Muscle of leg (tissue), 11 donors: ENCODE data around the gene MTF1. TPM values are rescaled to one million over a fixed set of nuclear protein-coding genes. Genes with fewer than 3 reads are reported as not detected.

ENCODE experiments used
- DNase-seq: peaks from one replicate; pipeline ENCODE4 v3.0.0; 2013
- H3K27ac ChIP-seq: one replicate; pipeline ENCODE4 v1.5.1; 2013; ENCODE audit warnings: mild to moderate bottlenecking, low read length, control low read depth
- H3K27me3 ChIP-seq: one replicate; pipeline ENCODE4 v1.6.1; 2013; ENCODE audit warnings: low read length; ENCODE audit not compliant: control insufficient read depth, insufficient read depth
- H3K36me3 ChIP-seq: one replicate; pipeline ENCODE4 v1.6.1; 2013; ENCODE audit warnings: low read length; ENCODE audit not compliant: control insufficient read depth, insufficient read depth
- H3K4me1 ChIP-seq: one replicate; pipeline ENCODE4 v1.6.1; 2013; ENCODE audit warnings: low read length; ENCODE audit not compliant: control insufficient read depth, insufficient read depth
- H3K4me3 ChIP-seq: one replicate; pipeline ENCODE4 v1.5.1; 2013; ENCODE audit warnings: low read length, control low read depth
- H3K9me3 ChIP-seq: replicated peaks from 2 replicates; pipeline ENCODE4 v1.6.1; 2013; ENCODE audit warnings: low read depth, low read length; ENCODE audit not compliant: control insufficient read depth
- WGBS: methylation state at CpG from one replicate; pipeline ENCODE4 v1.1.5; 2013; ENCODE audit warnings: missing lambda C conversion rate; ENCODE audit not compliant: insufficient coverage; 5-methylcytosine and 5-hydroxymethylcytosine counted together
- polyA plus RNA-seq, 8 donors: library from polyadenylated mRNA; unstranded; fragments of 120-200 nt; gene quantifications; one replicate each; pipeline versions ENCODE4 v1.2.1 to v1.2.3, GENCODE V29; 2013; ENCODE audit warnings: inconsistent platforms in 1 of 8, low replicate concordance in 1 of 8; ENCODE audit not compliant: insufficient read length in 8 of 8, insufficient read depth in 1 of 8
- total RNA-seq: library from RNA; stranded (reverse); fragments of 120-200 nt; gene quantifications from one replicate; pipeline ENCODE4 v1.2.4, GENCODE V29; 2013

MTF1 gene
- total and polyA plus RNA-seq, 9 donors, result 2.4 to 6.4 (median 5.1) TPM

GRCh38 chr1:37840711-37841110 lies 18.7 kb downstream of the MTF1 start:
- H3K9me3 ChIP-seq, result no peaks in the 10 kb centered on the region
- no peak overlapping the region for H3K4me3 ChIP-seq
- H3K4me1 ChIP-seq, result no peaks in the 10 kb centered on the region
- no peak for DNase-seq
- peaks cover 33% of the 10 kb centered on the region for H3K36me3 ChIP-seq
- no CpG with 5 or more reads among the region's 1 CpG for WGBS
- no peaks in the 10 kb centered on the region for H3K27me3 ChIP-seq
- H3K27ac ChIP-seq, result no peak overlapping the region

DNA sequence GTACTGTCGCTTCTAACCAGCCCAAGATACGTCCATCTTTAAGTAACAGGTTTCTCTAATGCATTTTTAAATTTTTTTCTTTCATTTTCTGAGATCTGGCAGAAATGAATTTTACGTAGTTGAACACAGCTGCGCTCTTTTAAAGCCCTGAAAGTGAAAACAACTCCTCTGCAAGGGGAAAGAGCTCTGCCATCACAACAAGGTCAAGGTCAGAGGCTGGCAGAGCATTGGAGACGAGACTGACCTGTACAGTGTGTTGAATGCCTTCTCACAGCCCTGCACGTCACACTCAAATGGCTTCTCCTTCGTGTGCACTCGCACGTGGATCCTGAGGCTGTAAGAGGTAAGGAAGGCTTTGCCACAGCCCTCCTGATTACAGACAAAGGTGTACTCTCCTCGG lies 19.7 kb downstream of the MTF1 start:
- no peak overlapping the region for H3K4me3 ChIP-seq
- H3K9me3 ChIP-seq, result no peaks in the 10 kb centered on the region
- 97% methylated on average over 8 of the region's 10 CpGs for WGBS
- no peak for DNase-seq
- no peaks in the 10 kb centered on the region for H3K27me3 ChIP-seq
- H3K36me3 ChIP-seq, result peaks cover 42% of the 10 kb centered on the region
- H3K27ac ChIP-seq, result no peak overlapping the region
- H3K4me1 ChIP-seq, result no peaks in the 10 kb centered on the region

- no peak for DNase-seq
- Histone ChIP-seq H3K9me3 (no peaks in the 10 kb centered on the region), H3K36me3 (peaks cover 57% of the 10 kb centered on the region), H3K27me3 (no peaks in the 10 kb centered on the region), H3K27ac (no peak overlapping the region), H3K4me3 (no peak overlapping the region), H3K4me1 (no peaks in the 10 kb centered on the region)
- no CpG with 5 or more reads among the region's 3 CpGs for WGBS
Observed at GRCh38 chr1:37836788-37837187, 22.6 kb downstream of the MTF1 start.

DNA sequence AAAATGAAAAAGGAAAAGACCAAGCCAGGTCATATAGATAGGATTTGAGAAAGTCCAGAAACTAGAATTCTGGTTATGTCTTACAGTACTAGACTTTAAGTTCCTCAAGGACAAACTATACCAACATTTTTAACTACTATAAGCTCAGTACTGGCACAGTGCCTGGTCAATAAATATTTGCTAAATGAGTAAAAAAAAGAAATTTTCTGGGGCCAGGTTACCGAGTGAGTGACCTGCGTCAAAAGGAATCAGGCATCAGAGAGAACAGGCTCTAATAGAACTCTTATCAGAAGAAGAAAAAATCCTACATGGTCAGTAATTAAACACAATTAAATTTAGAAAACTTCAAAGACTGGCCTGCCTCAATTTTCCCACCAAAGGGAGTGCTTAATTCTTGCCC lies 27.6 kb downstream of the MTF1 start:
- Histone ChIP-seq H3K9me3 (no peaks in the 10 kb centered on the region), H3K4me1 (no peaks in the 10 kb centered on the region), H3K36me3 (peaks cover 47% of the 10 kb centered on the region), H3K27me3 (no peaks in the 10 kb centered on the region), H3K27ac (no peak overlapping the region), H3K4me3 (no peak overlapping the region)
- no CpG with 5 or more reads among the region's 2 CpGs for WGBS
- no peak for DNase-seq

GRCh38 chr1:37831109-37831508 lies 28.3 kb downstream of the MTF1 start:
- WGBS, result no CpG with 5 or more reads among the region's 4 CpGs
- peaks cover 51% of the 10 kb centered on the region for H3K36me3 ChIP-seq
- no peak overlapping the region for H3K27ac ChIP-seq
- H3K4me1 ChIP-seq, result no peaks in the 10 kb centered on the region
- no peaks in the 10 kb centered on the region for H3K9me3 ChIP-seq
- no peak overlapping the region for H3K4me3 ChIP-seq
- no peaks in the 10 kb centered on the region for H3K27me3 ChIP-seq
- DNase-seq, result no peak

- Histone ChIP-seq H3K4me3 (no peak overlapping the region), H3K9me3 (no peaks in the 10 kb centered on the region), H3K27me3 (no peaks in the 10 kb centered on the region), H3K27ac (no peak overlapping the region), H3K36me3 (peaks cover 32% of the 10 kb centered on the region), H3K4me1 (no peaks in the 10 kb centered on the region)
- no peak for DNase-seq
- 78% methylated on average over 1 of the region's 12 CpGs for WGBS
Observed at GRCh38 chr1:37828410-37829074, 30.9 kb downstream of the MTF1 start.

DNA sequence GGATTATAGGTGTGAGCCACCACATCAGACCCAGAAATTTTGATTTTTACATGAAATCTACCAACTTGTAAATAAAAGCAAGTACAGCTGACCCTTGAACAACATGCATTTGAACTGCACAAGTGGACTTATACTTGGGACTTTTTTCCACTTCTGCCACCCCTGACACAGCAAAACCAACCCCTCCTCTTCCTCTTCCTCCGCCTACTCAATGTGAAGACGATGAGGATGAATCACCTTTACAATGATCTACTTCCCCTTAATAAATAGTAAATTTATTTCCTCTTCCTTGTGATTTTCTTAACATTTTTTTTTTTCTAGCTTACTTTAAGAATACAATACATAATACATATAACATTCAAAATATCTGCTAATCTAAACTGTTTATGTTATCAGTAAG lies 33.9 kb downstream of the MTF1 start:
- WGBS, result 92% methylated on average over 2 of the region's 2 CpGs
- no peak for DNase-seq
- Histone ChIP-seq H3K4me1 (no peaks in the 10 kb centered on the region), H3K27ac (no peak overlapping the region), H3K36me3 (peaks cover 30% of the 10 kb centered on the region), H3K4me3 (no peak overlapping the region), H3K27me3 (no peaks in the 10 kb centered on the region), H3K9me3 (no peaks in the 10 kb centered on the region)

DNA sequence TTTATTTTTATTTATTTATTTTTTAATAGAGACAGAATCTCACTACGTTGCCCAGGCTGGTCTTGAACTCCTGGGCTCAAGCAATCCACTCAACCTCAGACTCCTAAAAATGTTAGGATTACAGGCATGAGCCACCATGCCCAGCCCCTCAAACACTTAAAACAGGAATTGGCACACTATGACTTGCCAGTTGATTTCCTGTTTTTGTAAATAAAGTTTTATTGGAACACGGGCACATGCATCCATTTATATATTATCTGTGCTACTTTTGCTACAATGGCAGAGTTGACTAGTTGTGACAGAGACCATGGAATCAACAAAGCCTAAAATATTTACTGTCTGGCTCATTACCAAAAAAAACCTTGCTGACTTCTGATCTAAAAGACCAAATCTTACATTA lies 35.4 kb downstream of the MTF1 start:
- H3K27ac ChIP-seq, result no peak overlapping the region
- peaks cover 31% of the 10 kb centered on the region for H3K36me3 ChIP-seq
- no peaks in the 10 kb centered on the region for H3K27me3 ChIP-seq
- no peak for DNase-seq
- H3K4me3 ChIP-seq, result no peak overlapping the region
- H3K9me3 ChIP-seq, result no peaks in the 10 kb centered on the region
- no CpG with 5 or more reads among the region's 2 CpGs for WGBS
- H3K4me1 ChIP-seq, result no peaks in the 10 kb centered on the region

DNA sequence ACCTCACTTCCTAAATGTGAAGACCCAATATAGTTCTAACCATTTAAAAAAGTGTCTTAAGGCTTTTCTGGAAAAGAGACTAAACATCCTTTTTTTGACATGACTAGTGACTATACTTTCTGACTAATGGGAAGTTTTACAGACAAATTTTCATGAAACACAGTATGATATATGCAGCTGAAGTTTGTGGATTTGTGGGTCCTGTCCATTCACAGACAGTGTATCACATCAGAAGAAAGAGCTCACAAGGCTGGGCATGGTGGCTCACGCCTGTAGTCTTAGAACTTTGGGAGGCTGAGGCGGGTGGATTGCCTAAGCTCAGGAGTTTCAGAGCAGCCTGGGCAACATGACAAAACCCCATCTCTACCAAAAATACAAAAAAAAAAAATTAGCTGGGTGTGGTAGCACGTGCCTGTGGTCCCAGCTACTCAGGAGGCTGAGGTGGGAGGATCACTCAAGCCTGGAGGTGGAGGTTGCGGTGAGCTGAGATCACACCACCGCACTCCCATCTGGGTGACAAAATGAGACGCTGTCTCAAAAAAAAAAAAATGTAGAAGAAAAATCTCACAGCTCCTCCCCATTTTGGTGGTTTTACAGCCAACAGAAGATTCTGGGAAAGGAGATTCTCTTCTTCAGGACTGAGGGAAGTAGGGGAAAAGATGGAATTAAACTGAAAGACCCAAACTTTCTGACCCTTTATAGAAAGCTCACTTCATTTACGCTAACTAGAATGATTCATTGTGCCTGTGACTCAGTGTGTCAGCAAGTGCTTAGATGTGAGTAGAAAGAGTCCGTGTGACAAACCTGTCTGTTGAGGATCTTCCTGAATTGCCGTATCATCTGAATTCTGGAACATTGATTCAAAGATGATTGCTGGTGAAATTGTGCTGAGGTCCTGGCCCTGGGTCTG lies 36.2 kb downstream of the MTF1 start:
- H3K27me3 ChIP-seq, result no peaks in the 10 kb centered on the region
- H3K36me3 ChIP-seq, result peaks cover 32% of the 10 kb centered on the region
- no peaks in the 10 kb centered on the region for H3K9me3 ChIP-seq
- H3K27ac ChIP-seq, result no peak overlapping the region
- 93% methylated on average over 3 of the region's 9 CpGs for WGBS
- H3K4me3 ChIP-seq, result no peak overlapping the region
- H3K4me1 ChIP-seq, result no peaks in the 10 kb centered on the region
- no peak for DNase-seq

DNA sequence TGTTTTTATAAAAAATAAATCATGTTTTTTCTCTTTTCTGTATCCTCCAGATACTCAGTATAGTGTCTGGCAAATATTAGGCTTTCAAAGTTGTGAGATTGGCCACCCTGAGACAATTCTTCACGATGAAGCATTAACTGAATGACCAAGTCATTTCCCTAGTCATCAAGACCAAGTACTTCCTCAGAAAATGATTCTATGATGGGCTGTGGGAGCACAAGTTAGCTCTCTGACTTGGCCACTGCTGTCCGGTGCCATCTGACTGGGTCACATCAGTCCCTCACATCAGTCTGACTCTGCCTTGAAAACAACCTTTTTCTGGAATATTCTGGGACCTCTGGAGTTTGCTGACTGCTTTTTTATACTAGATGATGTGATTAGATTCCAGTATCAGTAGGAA lies 37.9 kb downstream of the MTF1 start:
- 83% methylated on average over 2 of the region's 2 CpGs for WGBS
- H3K4me1 ChIP-seq, result no peaks in the 10 kb centered on the region
- peaks cover 41% of the 10 kb centered on the region for H3K36me3 ChIP-seq
- H3K9me3 ChIP-seq, result no peaks in the 10 kb centered on the region
- no peaks in the 10 kb centered on the region for H3K27me3 ChIP-seq
- DNase-seq, result no peak
- H3K27ac ChIP-seq, result no peak overlapping the region
- no peak overlapping the region for H3K4me3 ChIP-seq
